IPS-18a (cell line): ENCODE data around the gene MAD1L1.

Experiments used
- H3K27ac ChIP-seq: one replicate; pipeline ENCODE4 v1.5.1; 2013; ENCODE audit warnings: low read length
- H3K27me3 ChIP-seq: one replicate; pipeline ENCODE4 v1.6.1; 2013; ENCODE audit warnings: mild to moderate bottlenecking, low read length; ENCODE audit not compliant: control insufficient read depth, insufficient read depth
- H3K36me3 ChIP-seq: one replicate; pipeline ENCODE4 v1.6.1; 2013; ENCODE audit warnings: low read depth, low read length; ENCODE audit not compliant: control insufficient read depth
- H3K4me1 ChIP-seq: one replicate; pipeline ENCODE4 v1.6.1; 2013; ENCODE audit warnings: low read depth, low read length; ENCODE audit not compliant: control insufficient read depth
- H3K4me3 ChIP-seq: one replicate; pipeline ENCODE4 v1.5.1; 2013; ENCODE audit warnings: low read length
- H3K9ac ChIP-seq: one replicate; pipeline ENCODE4 v1.6.1; 2013; ENCODE audit warnings: mild to moderate bottlenecking, low read length, moderate library complexity
- H3K9me3 ChIP-seq: one replicate; pipeline ENCODE4 v1.6.1; 2013; ENCODE audit warnings: low read depth, low read length; ENCODE audit not compliant: control insufficient read depth

MAD1L1 gene

GRCh38 chr7:2196381-2197378, 36.1 kb downstream of the MAD1L1 start:
- Histone ChIP-seq H3K4me3 (no peak overlapping the region), H3K27me3 (no peaks in the 10 kb centered on the region), H3K27ac (no peak overlapping the region), H3K4me1 (no peaks in the 10 kb centered on the region), H3K36me3 (peaks cover 8% of the 10 kb centered on the region), H3K9ac (no peak overlapping the region), H3K9me3 (peaks cover 4% of the 10 kb centered on the region)

DNA sequence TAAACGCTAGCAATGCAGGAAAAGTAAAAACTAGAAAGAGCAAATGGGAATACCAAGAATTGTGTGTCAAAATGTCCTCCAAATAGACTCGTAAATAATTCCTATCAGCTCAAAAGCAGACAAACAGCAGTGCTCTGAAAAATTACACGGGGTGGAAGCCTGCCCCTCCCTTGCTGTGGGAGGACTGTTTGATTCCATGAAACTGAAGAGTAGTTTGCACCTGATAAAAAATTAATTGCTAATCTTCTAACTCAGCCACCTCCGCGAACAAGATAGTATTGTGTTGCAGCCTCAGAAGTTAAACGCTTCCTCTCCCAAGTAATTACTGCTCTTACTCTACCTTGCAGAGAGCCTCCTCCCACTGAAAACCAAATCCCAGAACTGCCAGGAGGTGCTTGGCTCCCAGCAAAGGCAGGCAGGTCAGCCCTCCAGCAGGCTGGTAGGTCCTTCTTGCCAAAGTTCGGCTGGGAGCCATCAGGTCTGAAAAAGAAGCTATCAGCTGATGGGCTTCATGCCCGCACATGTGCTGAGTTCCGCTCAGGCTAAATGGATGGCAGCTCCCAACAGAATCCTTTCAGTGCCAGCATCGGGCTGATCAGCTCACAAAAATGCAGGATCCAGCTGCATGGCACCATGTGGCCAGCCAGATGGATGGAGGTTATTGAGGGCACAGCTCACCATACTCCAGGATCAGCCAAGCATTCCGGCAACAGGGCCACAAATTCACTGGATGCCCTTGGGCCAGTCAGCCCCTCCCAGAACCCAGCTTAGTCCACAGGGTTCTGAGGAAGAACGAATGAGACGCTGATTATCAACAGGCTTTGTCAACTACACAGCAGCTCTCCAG, 37.1 kb downstream of the MAD1L1 start:
- peaks cover 8% of the 10 kb centered on the region for H3K36me3 ChIP-seq
- no peak overlapping the region for H3K4me3 ChIP-seq
- H3K9me3 ChIP-seq = peaks cover 4% of the 10 kb centered on the region
- H3K27ac ChIP-seq = no peak overlapping the region
- H3K4me1 ChIP-seq = no peaks in the 10 kb centered on the region
- no peak overlapping the region for H3K9ac ChIP-seq
- H3K27me3 ChIP-seq = no peaks in the 10 kb centered on the region

DNA sequence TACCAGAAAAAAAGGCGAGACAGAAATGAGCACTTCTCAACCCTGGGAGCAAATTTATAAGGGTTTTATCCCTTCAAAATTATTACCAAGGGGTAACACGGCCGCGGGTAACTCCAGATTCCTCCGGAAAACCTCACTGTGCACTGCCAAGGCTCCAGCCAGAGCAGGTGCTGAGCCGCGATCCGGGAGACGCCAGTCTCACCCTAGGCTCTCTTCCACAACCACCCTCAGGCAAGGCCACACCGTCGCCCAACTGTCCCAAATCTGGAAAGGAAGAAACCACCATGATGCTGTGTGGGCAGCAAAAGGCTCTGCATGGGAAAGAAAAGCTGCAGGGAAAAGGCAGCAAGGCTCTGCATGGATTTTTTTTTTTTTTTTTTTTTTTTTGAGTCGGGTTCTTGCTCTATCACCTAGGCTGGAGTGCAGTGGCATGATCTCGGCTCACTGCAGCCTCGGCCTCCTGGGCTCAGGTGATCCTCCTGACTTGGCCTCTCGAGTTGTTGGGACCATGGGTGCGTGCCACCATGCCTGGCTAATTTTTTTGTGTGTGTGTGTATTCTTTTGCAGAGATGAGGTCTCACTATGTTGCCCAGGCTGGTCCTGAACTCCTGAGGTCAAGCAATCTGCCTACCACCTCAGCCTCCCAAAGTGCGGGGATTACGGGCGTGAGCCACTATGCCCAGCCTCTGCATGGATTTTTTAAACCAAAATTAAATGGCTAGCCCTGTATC, 39.0 kb downstream of the MAD1L1 start:
- Histone ChIP-seq H3K36me3 (peaks cover 2% of the 10 kb centered on the region), H3K4me3 (no peak overlapping the region), H3K27ac (no peak overlapping the region), H3K9me3 (peaks cover 4% of the 10 kb centered on the region), H3K9ac (no peak overlapping the region), H3K27me3 (no peaks in the 10 kb centered on the region), H3K4me1 (no peaks in the 10 kb centered on the region)

GRCh38 chr7:2192831-2193534, 39.8 kb downstream of the MAD1L1 start:
- no peak overlapping the region for H3K27ac ChIP-seq
- no peak overlapping the region for H3K9ac ChIP-seq
- no peak overlapping the region for H3K4me3 ChIP-seq
- H3K27me3 ChIP-seq = no peaks in the 10 kb centered on the region
- H3K4me1 ChIP-seq = no peaks in the 10 kb centered on the region
- peaks cover 4% of the 10 kb centered on the region for H3K9me3 ChIP-seq
- no peaks in the 10 kb centered on the region for H3K36me3 ChIP-seq

- Histone ChIP-seq H3K4me1 (no peaks in the 10 kb centered on the region), H3K4me3 (no peak overlapping the region), H3K36me3 (no peaks in the 10 kb centered on the region), H3K27ac (no peak overlapping the region), H3K27me3 (no peaks in the 10 kb centered on the region), H3K9me3 (peaks cover 4% of the 10 kb centered on the region), H3K9ac (no peak overlapping the region)
These were observed 41.7 kb downstream of the MAD1L1 start for GRCh38 chr7:2191016-2191415.

GRCh38 chr7:2190531-2190930, 42.2 kb downstream of the MAD1L1 start:
- peaks cover 4% of the 10 kb centered on the region for H3K9me3 ChIP-seq
- H3K4me1 ChIP-seq = no peaks in the 10 kb centered on the region
- H3K27me3 ChIP-seq = no peaks in the 10 kb centered on the region
- no peak overlapping the region for H3K9ac ChIP-seq
- H3K4me3 ChIP-seq = no peak overlapping the region
- no peak overlapping the region for H3K27ac ChIP-seq
- H3K36me3 ChIP-seq = no peaks in the 10 kb centered on the region

GRCh38 chr7:2186166-2186565, 46.6 kb downstream of the MAD1L1 start:
- H3K4me1 ChIP-seq = no peaks in the 10 kb centered on the region
- H3K27me3 ChIP-seq = no peaks in the 10 kb centered on the region
- H3K9me3 ChIP-seq = no peaks in the 10 kb centered on the region
- H3K36me3 ChIP-seq = no peaks in the 10 kb centered on the region
- H3K27ac ChIP-seq = no peak overlapping the region
- no peak overlapping the region for H3K9ac ChIP-seq
- no peak overlapping the region for H3K4me3 ChIP-seq

DNA sequence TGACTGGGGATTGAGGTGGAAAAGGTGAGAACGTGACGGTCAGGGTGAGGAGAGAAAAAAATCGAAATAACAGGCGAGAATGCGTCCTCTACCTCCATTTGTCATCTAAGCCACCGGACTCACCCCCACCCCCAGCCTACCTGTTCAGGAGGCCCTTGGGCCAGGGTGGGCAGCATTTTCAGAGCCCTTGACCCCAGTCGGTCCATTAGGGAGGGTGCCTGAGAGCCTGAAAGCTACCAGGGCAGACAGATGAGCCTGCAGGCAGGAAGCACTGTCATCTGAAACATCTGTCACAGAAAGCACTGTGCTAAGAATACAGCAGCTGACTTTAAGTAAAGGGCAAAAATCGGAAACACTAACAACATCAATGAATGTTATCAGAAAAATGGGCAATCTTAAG, 47.0 kb downstream of the MAD1L1 start:
- Histone ChIP-seq H3K9me3 (no peaks in the 10 kb centered on the region), H3K4me3 (no peak overlapping the region), H3K9ac (no peak overlapping the region), H3K27ac (no peak overlapping the region), H3K4me1 (no peaks in the 10 kb centered on the region), H3K27me3 (no peaks in the 10 kb centered on the region), H3K36me3 (no peaks in the 10 kb centered on the region)

DNA sequence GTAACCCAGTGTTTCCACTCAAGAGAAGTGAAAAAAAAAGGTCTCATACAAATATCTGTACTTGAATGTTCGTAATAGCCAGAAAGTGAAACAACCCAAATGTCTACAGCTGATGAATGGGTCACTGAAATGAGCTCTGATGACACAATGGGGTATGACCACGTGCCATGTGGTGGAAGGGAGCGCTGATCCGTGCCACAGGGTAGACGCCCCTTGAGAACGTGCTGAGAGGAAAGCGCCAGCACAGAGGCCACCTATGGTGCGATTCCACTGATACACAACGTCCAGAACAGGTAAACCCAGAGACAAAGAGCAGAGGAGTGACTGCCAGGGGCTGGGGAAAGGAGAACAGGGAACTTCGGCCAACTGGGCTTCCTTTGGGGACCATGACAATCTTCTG, 50.3 kb downstream of the MAD1L1 start:
- no peaks in the 10 kb centered on the region for H3K36me3 ChIP-seq
- no peaks in the 10 kb centered on the region for H3K27me3 ChIP-seq
- no peaks in the 10 kb centered on the region for H3K9me3 ChIP-seq
- no peak overlapping the region for H3K27ac ChIP-seq
- H3K9ac ChIP-seq = no peak overlapping the region
- no peaks in the 10 kb centered on the region for H3K4me1 ChIP-seq
- H3K4me3 ChIP-seq = no peak overlapping the region

GRCh38 chr7:2181077-2181854, 51.5 kb downstream of the MAD1L1 start:
- no peaks in the 10 kb centered on the region for H3K4me1 ChIP-seq
- H3K9ac ChIP-seq = no peak overlapping the region
- H3K27ac ChIP-seq = no peak overlapping the region
- H3K4me3 ChIP-seq = no peak overlapping the region
- no peaks in the 10 kb centered on the region for H3K36me3 ChIP-seq
- no peaks in the 10 kb centered on the region for H3K27me3 ChIP-seq
- H3K9me3 ChIP-seq = no peaks in the 10 kb centered on the region
